AG20443 (cell line): ENCODE data around the gene EMC1.
"Not testable (repeated sequence)": the region's sequence is repeated elsewhere in the genome, so short reads cannot be mapped to it uniquely, and the experiment has no call there.

ENCODE experiments used
- DNase-seq: peaks from one replicate; pipeline ENCODE4 v3.0.0; 2012; ENCODE audit warnings: low spot score, mixed read lengths

Gene EMC1

DNA sequence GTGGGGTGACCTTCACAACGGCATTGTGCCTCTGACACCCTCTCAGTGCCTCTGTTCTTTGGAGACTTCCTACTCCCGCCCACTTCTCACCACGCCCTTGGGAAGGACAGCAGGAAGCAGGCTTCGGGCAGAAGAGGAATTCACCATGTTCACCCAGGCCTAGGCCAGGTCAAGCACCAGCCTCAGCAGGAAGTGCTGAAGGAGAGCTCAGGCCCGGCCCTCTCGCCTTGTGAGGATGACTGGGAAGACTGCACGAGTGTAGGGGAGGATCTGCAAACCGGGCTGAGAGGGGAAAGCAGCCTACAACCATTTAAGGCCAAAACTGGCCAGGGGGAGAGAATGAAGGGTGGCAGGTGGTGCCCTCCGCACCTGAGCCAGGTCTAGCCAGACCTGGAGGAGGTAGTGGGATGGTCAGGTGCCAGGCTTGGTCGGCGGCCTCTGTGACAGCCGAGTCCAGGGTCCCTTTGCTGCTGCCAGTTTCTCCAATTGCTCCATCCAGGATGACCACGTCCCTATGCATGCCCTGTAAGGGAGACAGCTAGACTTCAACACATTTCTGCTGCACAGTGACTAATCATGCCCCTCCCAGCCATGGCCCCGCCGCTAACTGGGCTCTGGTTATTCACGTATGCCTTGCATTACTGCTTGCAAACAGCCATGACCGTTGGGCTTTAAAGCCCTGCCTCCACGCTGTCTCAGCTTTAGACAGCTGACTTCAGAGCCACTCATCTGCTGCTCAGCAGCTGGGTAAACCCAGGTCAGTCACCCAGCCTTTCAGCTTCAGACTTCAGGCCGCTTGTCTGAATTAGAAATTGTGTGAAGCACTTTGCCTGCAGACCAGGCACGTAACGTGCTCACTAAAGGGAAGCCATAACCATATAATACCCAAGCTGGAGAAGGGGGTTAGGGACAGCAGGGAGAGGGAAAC is 9.2 kb upstream of the EMC1 start:
- DNase-seq: peak; percentile 94

DNA sequence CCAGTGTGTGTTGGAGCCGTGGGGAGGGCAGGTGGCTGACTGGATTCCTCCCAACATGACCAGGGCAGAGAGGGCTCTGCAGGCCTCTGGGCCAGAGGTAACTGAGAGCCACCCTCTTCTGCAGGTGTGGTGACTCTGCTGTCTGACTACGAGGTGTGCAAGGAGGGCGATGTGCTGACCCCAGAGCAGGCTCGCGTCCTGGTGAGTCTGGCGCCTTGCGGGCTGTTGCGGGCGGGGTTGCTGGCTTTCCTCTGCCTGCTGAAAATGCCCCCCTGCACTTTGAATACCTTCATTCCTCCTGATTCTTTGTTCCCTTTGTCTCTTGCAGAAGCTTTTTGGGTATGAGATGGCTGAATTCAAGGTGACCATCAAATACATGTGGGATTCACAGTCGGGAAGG is 7.0 kb upstream of the EMC1 start:
- no peak for DNase-seq

DNA sequence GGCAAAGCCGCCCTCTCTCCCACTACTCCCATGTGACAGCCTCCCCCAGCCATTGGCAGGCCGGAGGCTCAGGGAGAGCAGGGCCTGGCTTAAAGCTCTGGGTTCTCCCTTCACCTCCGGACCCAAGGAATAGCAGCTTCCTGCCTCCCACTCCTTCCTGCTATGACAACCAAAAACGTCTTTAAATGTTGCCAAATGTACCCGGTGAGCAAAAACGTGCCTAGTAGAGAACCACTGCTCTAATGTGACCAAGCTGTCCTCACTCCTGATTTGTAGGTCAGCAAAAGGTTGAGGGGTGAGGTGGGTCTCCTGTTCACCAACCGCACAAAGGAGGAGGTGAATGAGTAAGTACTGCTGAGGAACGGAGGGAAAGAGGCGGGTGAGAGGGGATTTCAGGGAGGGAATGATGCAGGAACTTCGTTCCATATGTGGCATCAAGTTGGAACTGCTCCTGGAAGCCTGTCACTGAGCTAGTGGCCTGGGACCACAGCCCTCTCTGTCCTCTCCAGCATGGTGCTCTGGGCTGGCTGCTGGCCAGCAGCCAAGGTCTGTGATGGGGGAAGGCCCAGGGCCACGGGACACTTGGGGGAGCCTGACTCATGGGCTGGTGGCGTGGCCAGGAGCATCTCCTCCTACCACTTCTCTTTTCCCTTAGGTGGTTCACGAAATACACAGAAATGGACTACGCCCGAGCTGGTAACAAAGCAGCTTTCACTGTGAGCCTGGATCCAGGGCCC is 6.0 kb upstream of the EMC1 start:
- no peak for DNase-seq

DNA sequence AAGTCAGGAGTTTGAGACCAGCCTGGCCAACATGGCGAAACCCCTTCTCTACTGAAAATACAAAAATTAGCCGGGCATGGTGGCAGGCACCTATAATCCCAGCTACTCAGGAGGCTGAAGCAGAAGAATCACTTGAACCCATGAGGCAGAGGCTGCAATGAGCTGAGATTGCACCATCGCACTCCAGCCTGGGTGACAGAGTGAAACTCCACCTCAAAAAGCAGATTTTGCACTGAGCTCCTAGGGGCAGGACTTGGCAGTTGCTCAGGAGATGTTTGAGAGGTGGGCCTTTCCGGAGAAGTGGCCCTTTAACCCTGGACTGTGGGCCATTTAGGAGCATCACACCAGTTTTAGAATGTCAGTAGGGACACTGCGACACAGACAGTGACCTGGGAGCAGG is 5.0 kb upstream of the EMC1 start:
- DNase-seq: not testable (repeated sequence)

DNA sequence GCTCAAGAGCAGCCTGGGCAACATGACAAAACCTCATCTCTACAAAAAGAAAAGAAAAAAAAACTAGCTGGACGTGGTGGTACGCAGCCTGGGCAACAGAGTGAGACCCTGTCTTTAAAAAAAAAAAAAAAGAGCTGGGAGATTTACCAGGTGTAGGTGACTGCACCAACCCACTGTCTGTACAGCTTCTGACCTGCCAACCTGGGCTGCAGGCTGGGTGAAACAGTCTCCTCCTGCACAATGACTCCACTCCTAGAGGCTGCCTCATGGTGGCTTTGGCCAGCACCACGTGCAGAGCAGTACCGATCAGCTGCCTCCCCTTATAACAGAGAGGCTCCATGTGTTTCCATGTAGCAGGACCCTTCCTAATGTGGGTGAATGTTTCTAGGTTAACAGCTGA is 4.0 kb upstream of the EMC1 start:
- DNase-seq: no peak

DNA sequence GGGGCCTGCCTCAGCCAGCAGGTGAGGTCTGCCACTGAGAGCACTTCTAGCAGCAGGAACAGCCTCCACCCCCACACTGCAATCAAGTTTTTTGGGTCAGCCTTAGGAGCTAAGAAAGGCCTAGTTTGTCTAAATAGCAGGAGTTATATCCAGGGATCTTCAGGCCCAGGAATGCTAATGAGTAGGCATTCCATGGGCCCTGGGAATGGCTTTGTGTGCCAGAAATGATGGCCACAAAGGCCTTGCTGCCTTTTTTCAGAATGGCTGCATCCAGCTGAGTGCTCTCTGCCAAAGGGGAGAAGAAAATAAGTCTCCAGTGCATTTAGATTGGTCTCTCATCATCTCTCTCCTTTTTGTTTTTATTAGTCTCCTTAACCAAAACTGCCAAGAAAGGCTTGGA is 3.1 kb upstream of the EMC1 start:
- no peak for DNase-seq

DNA sequence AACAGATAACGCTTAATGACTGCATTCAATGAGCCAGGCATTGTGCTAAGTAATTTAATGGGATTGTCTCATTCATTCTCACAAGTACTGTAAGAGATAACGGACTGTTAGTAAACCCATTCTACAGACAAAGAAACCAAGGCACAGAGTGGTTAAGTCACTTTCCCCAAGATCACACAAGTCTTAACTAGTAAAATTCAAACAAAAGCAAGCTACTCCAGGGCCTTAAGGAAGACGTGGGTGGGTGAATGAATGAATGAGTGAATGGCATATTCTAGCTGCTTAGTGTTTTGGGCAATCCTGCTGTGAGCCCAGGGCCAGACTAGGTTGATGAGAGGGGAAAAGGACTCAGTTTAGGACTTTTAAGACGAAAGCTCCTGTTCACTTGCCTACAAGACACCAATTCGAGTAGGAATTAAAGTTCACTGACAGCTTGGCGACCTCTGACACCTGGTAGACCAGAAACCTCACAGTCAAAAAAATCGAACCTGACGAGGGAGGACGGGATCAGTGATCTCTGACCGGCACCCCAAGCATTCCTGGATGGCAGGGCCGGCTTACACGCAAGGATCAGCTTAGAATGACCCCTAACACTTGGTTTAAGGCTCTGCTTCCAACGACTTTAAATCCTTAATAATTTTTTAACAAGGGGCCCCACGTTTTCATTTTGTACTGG is 557 bp downstream of the EMC1 start:
- no peak for DNase-seq

DNA sequence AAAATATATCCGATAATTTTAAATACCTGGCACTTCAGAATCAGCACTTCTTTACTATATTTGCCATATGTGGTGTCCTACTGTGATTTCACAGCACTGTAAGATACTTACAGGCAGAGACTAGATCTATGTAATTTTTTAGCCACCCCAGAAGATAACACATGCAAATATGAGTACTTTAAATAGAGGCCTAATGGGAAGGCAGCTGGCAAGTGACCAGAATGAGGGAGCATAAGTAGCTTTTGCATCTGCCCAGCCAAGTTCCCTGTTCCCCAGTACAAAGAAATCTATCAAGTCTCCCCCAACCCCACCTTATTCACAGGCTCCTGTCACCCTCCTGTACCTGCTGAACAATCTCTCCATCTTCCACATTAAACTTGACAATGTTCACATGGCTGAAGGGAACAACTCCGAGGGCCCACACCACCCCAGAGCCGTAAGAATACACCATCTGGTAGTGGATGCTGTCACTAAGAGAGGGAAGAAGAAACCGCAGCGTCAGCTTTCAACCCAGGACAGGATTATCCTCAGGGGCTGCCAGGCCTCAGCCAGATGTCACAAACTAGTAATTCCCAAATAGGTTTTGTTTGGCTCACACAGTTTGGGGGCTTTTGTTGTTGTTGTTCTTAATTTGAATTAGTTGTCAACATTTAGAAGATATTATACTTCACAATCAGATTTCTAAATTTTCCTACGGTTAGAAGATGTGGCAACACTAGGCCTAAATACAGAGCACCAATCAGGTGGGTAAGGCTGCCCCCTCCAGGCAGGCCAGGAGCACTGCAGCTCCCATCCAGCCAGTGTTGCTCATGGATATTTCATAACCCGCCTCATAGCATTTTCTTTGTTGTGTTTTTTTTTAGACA is 10.4 kb downstream of the EMC1 start:
- DNase-seq: peak; percentile 94

DNA sequence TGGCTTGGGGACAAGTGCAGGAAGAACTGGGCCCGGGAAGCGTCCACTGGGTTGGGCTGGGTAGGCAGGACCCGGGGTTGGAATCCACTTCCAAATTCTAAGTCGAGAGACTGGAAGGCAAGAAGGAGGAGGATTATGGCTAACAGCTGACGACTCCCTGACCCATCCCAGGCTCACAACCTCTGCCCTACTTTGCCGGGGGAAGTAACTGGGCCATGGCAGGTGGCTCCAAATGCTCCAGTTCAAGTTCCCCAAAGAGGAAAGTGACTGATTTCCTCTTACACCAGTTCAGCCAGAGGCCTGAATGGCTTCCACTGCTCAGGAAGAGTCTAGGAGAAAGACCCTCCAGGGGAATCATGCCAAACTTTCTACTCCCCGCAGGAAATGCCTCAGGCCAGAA is 11.4 kb downstream of the EMC1 start:
- DNase-seq: no peak

DNA sequence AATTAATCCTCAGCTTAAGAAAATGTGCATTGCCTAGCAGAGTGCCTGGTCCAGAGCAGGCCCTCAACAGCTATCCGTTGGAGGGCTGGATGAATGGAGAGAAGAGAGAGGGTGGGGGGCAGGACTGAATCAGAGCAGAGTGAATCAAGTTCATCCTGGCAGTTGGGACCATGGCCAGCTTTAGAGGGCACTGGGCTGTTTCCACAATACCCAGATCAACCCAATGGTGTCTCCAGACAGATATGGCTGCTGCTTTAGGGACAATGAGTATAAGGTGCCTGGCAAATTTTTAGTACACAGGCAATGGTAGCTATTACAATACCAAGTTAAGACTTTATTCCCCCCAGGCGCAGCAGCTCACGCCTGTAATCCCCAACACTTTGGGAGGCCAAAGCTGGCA is 17.1 kb downstream of the EMC1 start:
- no peak for DNase-seq

DNA sequence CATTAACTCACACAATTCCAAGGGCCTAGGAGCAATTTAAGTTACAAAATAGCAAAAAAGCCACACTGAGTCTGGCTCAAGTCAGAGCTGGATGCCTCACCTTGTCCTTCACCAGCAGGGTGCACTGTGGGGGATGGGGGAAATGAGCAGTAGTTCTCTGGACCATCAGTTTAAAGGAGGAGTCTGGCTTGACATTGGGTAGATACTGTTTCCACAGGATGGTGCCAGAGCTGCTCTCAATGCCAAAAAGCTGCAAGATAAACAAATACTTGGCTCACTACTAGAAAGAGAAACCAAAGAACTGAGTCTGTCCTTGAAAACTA is 18.8 kb downstream of the EMC1 start:
- DNase-seq: peak; percentile 42

DNA sequence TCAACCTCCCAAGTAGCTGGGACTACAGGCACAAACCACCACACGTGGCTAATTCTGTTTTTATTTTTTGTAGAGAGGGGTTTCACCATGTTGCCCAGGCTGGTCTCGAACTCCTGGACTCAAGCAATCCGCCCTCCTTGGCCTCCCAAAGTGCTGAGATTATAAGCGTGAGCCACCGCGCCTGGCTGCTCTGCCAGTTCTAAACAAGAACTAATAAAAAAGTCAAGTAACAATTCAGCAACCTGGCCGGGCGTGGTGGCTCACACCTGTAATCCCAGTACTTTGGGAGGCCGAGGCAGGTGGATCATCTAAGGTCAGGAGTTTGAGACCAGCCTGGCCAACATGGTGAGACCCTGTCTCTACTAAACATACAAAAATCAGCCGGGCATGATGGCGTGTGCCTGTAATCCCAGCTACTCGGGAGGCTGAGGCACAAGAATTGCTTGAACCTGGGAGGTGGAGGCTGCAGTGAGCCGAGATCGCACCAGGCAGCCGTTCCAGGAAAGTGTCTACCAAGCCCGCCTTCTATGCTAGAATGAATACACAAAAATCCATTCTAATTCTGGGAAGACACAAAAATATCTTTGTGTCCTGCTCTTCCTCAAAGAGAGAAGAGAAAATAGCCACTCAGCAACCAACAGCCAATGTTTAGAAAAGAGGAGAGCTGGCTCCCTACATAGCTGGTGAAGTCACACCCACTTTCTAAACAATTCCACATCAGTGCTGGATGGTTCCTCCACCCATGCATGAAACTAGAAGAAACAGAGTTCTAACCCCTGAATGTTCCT is 19.4 kb downstream of the EMC1 start:
- not testable (repeated sequence) for DNase-seq

DNA sequence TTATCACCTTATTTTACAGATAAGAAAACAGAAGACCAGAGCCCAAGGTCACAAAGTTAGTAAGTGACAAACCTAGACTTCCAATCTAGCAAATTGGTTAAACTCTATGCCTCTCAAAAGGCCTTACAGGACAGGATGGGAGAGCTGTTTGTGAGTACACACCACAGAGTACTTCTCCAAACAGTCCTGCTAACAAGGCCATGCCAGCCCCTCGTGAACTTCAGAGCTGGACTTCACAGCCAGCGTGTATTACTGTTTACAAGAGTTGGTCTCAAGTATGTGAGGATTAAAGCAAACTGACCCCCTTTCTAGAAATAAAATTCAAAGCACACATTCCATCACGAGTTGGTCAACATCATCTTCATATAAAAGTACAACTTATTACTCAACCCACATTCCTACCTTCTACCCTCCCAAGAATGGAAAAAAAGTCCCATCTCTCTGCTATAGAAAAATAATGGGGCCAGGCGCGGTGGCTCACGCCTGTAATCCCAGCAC is 21.4 kb downstream of the EMC1 start:
- no peak for DNase-seq

DNA sequence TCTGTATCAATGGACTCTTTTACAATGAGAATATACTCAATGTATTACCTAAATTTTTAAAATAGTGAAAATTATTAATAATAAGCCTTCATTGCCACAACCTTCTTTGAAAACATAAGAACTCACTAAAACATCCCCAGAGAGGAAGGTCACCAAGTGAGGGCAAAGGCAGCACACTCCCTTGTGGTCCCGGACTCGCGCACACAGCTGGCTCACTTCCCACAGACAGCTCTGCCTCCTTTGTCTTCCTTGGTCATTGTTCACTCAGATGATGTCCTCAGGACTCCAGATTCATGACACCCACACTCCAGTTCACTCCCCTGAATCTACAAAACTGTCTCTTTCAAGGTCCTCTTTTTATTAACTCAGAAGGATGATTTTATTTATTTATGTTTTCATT is 22.1 kb downstream of the EMC1 start:
- DNase-seq: no peak

DNA sequence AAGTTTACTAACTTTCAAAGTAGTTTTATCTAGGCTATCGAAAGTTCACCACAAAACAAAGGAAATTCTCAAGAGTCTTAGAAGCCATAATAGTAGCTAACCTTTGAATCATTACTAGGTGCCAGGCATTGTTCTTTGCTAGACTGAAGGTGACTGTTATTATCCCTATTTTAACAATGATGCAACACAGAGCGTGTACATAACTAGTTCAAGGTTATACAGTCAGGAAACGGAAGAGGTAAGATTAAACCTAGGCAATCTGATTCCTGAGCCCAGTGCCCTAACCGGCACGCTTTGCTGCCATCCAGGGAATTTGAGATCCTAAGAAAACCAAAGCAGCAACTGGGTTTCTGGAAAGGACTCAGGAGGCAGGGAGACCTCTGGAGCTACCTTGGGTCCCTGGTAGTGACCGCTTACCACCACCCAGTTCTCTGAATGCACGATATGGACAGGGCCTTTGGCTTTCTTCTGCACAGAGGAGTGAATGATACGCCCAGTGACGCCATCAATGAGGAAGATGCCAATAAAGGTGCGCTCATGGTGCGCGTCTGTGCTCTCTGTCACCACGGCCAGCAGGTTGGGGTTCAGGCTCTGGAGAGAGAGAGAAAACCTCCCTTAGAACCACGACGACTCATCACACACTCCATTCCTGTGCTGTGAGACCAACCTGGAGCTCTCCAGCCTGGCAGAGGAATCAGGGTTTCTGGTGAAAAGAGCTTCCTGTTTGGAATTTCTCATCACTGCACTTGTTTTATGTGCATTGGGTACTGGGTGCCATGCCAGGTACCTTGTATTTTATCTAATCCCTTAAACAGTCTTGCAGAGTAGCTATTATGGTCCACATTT is 28.1 kb downstream of the EMC1 start:
- DNase-seq: no peak

DNA sequence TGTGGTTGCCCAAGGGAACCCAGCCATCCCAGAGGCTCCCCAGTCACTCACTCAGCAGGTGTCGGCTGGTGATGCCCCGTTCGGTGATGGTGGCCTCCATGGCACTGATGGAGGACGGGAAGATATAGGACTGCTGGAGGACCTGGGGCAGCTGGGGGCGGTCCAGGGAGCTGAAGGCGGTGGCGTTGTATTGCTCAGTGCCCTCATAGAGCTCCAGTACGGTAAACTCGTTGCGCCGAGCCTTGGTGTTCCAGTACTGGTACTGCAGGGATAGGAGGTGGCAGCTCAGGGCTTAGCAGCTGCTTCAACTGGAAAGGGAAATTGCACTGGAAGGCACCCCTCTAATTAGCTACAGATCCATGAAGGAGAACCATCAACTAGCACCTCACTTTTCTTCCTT is 28.8 kb downstream of the EMC1 start:
- DNase-seq: no peak

DNA sequence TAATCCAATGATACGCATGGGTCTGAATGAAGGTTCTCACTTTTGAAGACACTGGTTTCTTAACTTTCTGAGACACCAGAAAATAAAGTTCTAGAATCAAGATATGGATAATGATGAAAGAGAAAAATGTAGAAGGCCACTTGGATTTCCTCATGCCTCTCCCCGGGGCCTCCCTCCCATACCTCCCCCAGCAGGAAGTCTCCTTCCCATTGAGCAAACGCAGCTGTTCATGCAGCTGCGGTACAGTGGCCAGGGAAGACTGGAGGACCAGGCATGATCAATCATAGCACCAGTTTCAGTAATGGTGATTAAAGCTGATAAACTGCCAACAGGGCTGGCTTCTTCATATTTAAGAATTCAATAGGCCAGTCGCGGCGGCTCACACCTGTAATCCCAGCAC is 30.3 kb downstream of the EMC1 start:
- no peak for DNase-seq

DNA sequence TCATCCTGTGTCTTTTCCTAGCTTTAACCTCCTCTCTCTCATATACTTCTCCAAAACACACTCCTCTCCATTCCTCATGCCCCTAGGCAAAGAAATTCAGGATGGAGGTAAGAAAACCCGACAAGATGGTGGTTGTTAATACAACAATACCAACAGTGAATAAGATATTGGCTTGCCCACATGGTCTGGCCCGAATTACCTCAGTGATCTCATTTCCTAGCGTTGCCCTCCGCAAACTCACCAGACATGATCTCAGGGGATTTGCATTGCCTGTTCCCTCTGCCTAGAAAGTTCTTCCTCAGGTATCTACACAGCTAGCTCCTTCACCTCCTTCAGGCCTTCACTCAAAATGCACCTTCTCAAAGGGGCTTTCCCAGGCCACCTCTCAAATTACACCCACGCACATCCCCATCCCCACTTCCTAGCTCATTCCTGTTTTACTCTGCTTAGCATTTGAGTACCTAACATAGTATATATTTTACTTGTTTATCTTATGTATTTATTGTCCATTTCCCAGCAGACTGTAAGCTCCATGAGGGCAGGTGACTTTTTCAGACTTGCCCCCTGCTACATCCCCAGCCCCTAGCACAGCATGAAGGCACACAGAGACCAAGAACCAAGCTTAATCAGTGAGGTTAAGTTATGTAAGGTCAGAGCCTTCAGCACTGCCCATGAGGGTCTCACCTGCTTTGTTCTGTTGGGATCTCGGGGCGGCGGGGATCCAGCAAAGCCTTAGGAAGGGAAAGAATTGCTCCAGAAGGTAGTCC is 31.1 kb downstream of the EMC1 start:
- DNase-seq: no peak

DNA sequence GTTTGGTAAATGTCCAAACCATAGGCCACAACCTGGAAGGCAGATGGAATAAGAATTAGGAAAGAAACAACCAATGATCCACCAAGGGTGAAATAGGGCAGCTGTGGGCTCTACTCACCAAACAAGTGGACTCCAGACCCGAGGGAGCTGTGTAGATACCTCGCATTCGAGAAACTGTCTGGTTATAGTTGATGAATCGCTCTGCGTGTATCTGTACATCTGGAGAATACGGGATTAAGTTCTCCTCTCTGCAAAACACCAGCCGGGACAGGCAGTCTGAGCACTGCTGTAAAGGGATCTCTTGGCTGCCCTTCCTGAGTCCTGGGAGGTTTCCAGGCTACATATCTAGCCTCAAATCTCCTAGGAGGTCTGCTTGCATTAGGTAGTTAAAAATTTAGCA is 31.9 kb downstream of the EMC1 start:
- no peak for DNase-seq
